Uterus (tissue), 2 donors: ENCODE data around the gene RIT2.

Experiments
- CTCF ChIP-seq, 4 experiments: fragments of 200-600 bp in 2 of 4; fragments of 450-650 bp in 2 of 4; sonication (generic) in 2 of 4; IDR thresholded peaks; one replicate each; pipeline ENCODE4 v1.5.1; 2016 to 2019; ENCODE audit warnings: antibody characterized with exemption in 4 of 4, mild to moderate bottlenecking in 2 of 4, moderate library complexity in 1 of 4
- POLR2A ChIP-seq, 2 donors: fragments of 450-650 bp; IDR thresholded peaks; one replicate each; pipeline ENCODE4 v1.6.1; 2016; ENCODE audit warnings: antibody characterized with exemption in 2 of 2, mild to moderate bottlenecking in 1 of 2, moderate library complexity in 1 of 2

GRCh38 chr18:43009674-43010073 lies 105.8 kb downstream of the RIT2 start:
- TF ChIP-seq CTCF (IDR thresholded peaks at IDR 0.05) (no peak), POLR2A (IDR thresholded peaks at IDR 0.05) (no peak)
